Mesenteric fat pad (tissue), 1 donor: Measurements from ENCODE around the gene CDC27. TPM values are rescaled to one million over a fixed set of nuclear protein-coding genes. Genes with fewer than 3 reads are reported as not detected.
"Not testable (repeated sequence)": the region's sequence is repeated elsewhere in the genome, so short reads cannot be mapped to it uniquely, and the experiment has no call there.

Source experiments
- DNase-seq: peaks from one replicate; pipeline ENCODE4 v3.0.0-alpha.2; 2020; ENCODE audit warnings: low spot score
- total RNA-seq: library from RNA; stranded (reverse); fragmentation: NEBNext Ultra II Directional; extraction: Animal tissue kit (Norgen Biotek cat#: 25700); gene quantifications from one replicate; pipeline ENCODE4 v1.2.1, GENCODE V29; 2021
- donor health status: DM: yes; HTN: yes; CAD: no.

CDC27 gene
- total RNA-seq, 1 donor from 2014 or later = 124 TPM

- no peak for DNase-seq
These were observed 53.9 kb downstream of the CDC27 start for GRCh38 chr17:47135235-47135634.

- not testable (repeated sequence) for DNase-seq
These were observed 54.7 kb downstream of the CDC27 start for GRCh38 chr17:47134354-47134753.

- DNase-seq = no peak
These were observed 57.3 kb downstream of the CDC27 start for GRCh38 chr17:47131761-47132160.

GRCh38 chr17:47126835-47127234, 62.3 kb downstream of the CDC27 start:
- not testable (repeated sequence) for DNase-seq

GRCh38 chr17:47123262-47123661, 65.8 kb downstream of the CDC27 start:
- not testable (repeated sequence) for DNase-seq

- no peak for DNase-seq
These were observed 68.5 kb downstream of the CDC27 start for GRCh38 chr17:47120521-47121095.

- no peak for DNase-seq
These were observed 69.2 kb downstream of the CDC27 start for GRCh38 chr17:47119746-47120520.

GRCh38 chr17:47117386-47117785, 71.7 kb downstream of the CDC27 start:
- DNase-seq = no peak

- DNase-seq = no peak
These were observed 83.0 kb downstream of the CDC27 start for GRCh38 chr17:47106130-47106529.

- not testable (repeated sequence) for DNase-seq
These were observed 83.8 kb downstream of the CDC27 start for GRCh38 chr17:47105246-47105645.

- DNase-seq = no peak
These were observed 86.2 kb downstream of the CDC27 start for GRCh38 chr17:47102914-47103313.

- DNase-seq = peak; percentile 95
These were observed 88.9 kb downstream of the CDC27 start for GRCh38 chr17:47099987-47100711.

- no peak for DNase-seq
These were observed 89.6 kb downstream of the CDC27 start for GRCh38 chr17:47099451-47099986.

- DNase-seq = no peak
These were observed 92.8 kb downstream of the CDC27 start for GRCh38 chr17:47096343-47096742.

GRCh38 chr17:47095268-47095667, 93.8 kb downstream of the CDC27 start:
- no peak for DNase-seq

GRCh38 chr17:47087093-47087492, 102.0 kb downstream of the CDC27 start:
- DNase-seq = no peak

GRCh38 chr17:47085736-47086135, 103.4 kb downstream of the CDC27 start:
- no peak for DNase-seq

- no peak for DNase-seq
These were observed 110.3 kb downstream of the CDC27 start for GRCh38 chr17:47078801-47079200.

- no peak for DNase-seq
These were observed 111.5 kb downstream of the CDC27 start for GRCh38 chr17:47077576-47077975.

GRCh38 chr17:47076171-47076570, 112.9 kb downstream of the CDC27 start:
- no peak for DNase-seq

GRCh38 chr17:47074361-47074760, 114.7 kb downstream of the CDC27 start:
- not testable (repeated sequence) for DNase-seq

GRCh38 chr17:47073629-47074028, 115.5 kb downstream of the CDC27 start:
- DNase-seq = not testable (repeated sequence)
